HepG2 (cell line): ENCODE data around the gene RPTOR. TPM values are rescaled to one million over a fixed set of nuclear protein-coding genes. Genes with fewer than 3 reads are reported as not detected.
A peak's percentile ranks its signal among the peaks of the same experiment; 100 is the strongest.

Experiments
- ASH2L ChIP-seq: fragments of 300-600, 200-600 bp; sonication (generic); IDR thresholded peaks from 2 replicates; pipeline ENCODE4 v1.7.0; 2017; ENCODE audit warnings: low read depth, mild to moderate bottlenecking, moderate library complexity, mixed read lengths, low read length; ENCODE audit not compliant: insufficient read length
- BCL3 ChIP-seq: sonication (generic); formaldehyde crosslinking; IDR thresholded peaks from 2 replicates; pipeline ENCODE4 v1.5.1; 2020; ENCODE audit warnings: mild to moderate bottlenecking, missing genetic modification reagents, moderate library complexity
- KDM6A ChIP-seq: IDR thresholded peaks from 2 replicates; pipeline ENCODE4 v1.6.1; 2016; ENCODE audit warnings: low read depth
- MAF1 ChIP-seq: sonication (generic); formaldehyde crosslinking; IDR thresholded peaks from 2 replicates; pipeline ENCODE4 v1.5.0; 2020; ENCODE audit warnings: missing genetic modification reagents, borderline replicate concordance
- NR0B2 ChIP-seq: sonication (generic); formaldehyde crosslinking; IDR thresholded peaks from 2 replicates; pipeline ENCODE4 v1.4.0; 2020; ENCODE audit warnings: mild to moderate bottlenecking, missing genetic modification reagents
- PITX1 ChIP-seq: sonication (generic); formaldehyde crosslinking; IDR thresholded peaks from 2 replicates; pipeline ENCODE4 v1.5.1; 2020; ENCODE audit warnings: mild to moderate bottlenecking, missing genetic modification reagents
- TEAD2 ChIP-seq: sonication (generic); formaldehyde crosslinking; IDR thresholded peaks from 2 replicates; pipeline ENCODE4 v1.9.0; 2021; ENCODE audit warnings: missing genetic modification reagents
- ZBTB1 ChIP-seq: sonication (generic); formaldehyde crosslinking; IDR thresholded peaks from 2 replicates; pipeline ENCODE4 v1.4.0; 2020; ENCODE audit warnings: missing genetic modification reagents, borderline replicate concordance
- ZNF275 ChIP-seq: sonication (generic); formaldehyde crosslinking; IDR thresholded peaks from 2 replicates; pipeline ENCODE4 v1.8.0; 2022; ENCODE audit warnings: missing genetic modification reagents, mild to moderate bottlenecking, inconsistent platforms, borderline replicate concordance
- ZNF547 ChIP-seq: sonication (generic); formaldehyde crosslinking; IDR thresholded peaks from 2 replicates; pipeline ENCODE4 v1.5.1; 2020; ENCODE audit warnings: mild to moderate bottlenecking, missing genetic modification reagents
- ZNF652 ChIP-seq: IDR thresholded peaks from 2 replicates; pipeline ENCODE4 v1.6.1; 2016; ENCODE audit warnings: low read depth, borderline replicate concordance
- ZNF737 ChIP-seq: sonication (generic); formaldehyde crosslinking; IDR thresholded peaks from 2 replicates; pipeline ENCODE4 v1.5.0; 2020; ENCODE audit warnings: missing genetic modification reagents, mild to moderate bottlenecking, borderline replicate concordance
- polyA plus RNA-seq, 8 experiments: library from polyadenylated mRNA; depleted of rRNA in 3 of 8; stranded (reverse) in 7 of 8; unstranded in 1 of 8; fragments of >200 nt; fragmentation: Illumina TruSeq in 4 of 8; extraction: Trizol in 4 of 8; gene quantifications; 2 replicates each; pipeline versions ENCODE4 v1.2.1 to v1.2.3, GENCODE V29; 2011 to 2016; ENCODE audit warnings: low read depth in 4 of 8, missing spikeins in 1 of 8, mixed read lengths in 1 of 8; ENCODE audit not compliant: insufficient read depth in 1 of 8
- total RNA-seq, 5 experiments: library from RNA; depleted of rRNA; stranded (reverse); fragments of >200 nt; fragmentation: Illumina TruSeq; extraction: Trizol; gene quantifications; 2 replicates each; pipeline ENCODE4 v1.2.3, GENCODE V29; 2016; ENCODE audit warnings: low read depth in 1 of 5

The RPTOR gene
- total and polyA plus RNA-seq, 2 of the 13 experiments (the other 11 are each of a cell fraction or from before 2014, with no cell fraction given) = 6.6 to 25.3 TPM

GRCh38 chr17:80970044-80970761, 425.6 kb downstream of the RPTOR start (continued):
- TF ChIP-seq PITX1 (CRISPR knock-in tag) (no peak), TEAD2 (CRISPR knock-in tag) (no peak), BCL3 (CRISPR knock-in tag) (no peak), ZNF547 (0 out of 2 replicates have a peak, but pooled peaks have one; percentile 24), KDM6A (no peak), MAF1 (no peak), ZNF737 (CRISPR knock-in tag) (0 out of 2 replicates have a peak, but pooled peaks have one; percentile 41), ZBTB1 (CRISPR knock-in tag) (no peak), ZNF652 (CRISPR knock-in tag) (no peak), ZNF275 (CRISPR knock-in tag) (no peak), NR0B2 (CRISPR knock-in tag) (no peak), ASH2L (no peak)
